Measurements from ENCODE around the gene KCNJ6.
"Not testable (repeated sequence)": the region's sequence is repeated elsewhere in the genome, so short reads cannot be mapped to it uniquely, and the experiment has no call there.

KCNJ6 gene

GRCh38 chr21:37654596-37654995 is 261.7 kb downstream of the KCNJ6 start:
- no peaks in the 10 kb centered on the region for H3K27me3 ChIP-seq (ENCODE audit: low read length)
- no peak overlapping the region for H3K27ac ChIP-seq (ENCODE audit: low read depth, low read length)
- H3K9ac ChIP-seq (ENCODE audit: low read length) = no peak overlapping the region
- no peak for TF ChIP-seq CTCF (IDR thresholded peaks at IDR 0.05; ENCODE audit: insufficient read depth, low read length, poor library complexity, severe bottlenecking)
- no peak for TF ChIP-seq EZH2phosphoT487 (conservative IDR thresholded peaks at IDR 0.05; ENCODE audit: low read length)
- H3K36me3 ChIP-seq (ENCODE audit: low read length) = no peaks in the 10 kb centered on the region
- no peaks in the 10 kb centered on the region for H4K20me1 ChIP-seq (ENCODE audit: low read depth, low read length)
- H3F3A ChIP-seq (ENCODE audit: insufficient read depth) = no peaks in the 10 kb centered on the region
- H3K4me3 ChIP-seq (ENCODE audit: insufficient read depth, low read length, poor library complexity, severe bottlenecking) = no peak overlapping the region
- no peak overlapping the region for H3K4me2 ChIP-seq (ENCODE audit: low read depth, low read length, poor library complexity, severe bottlenecking)
- no peaks in the 10 kb centered on the region for H3K9me2 ChIP-seq (replicated peaks; ENCODE audit: insufficient read depth, low read length)
- H2AFZ ChIP-seq (ENCODE audit: low read depth, low read length, severe bottlenecking) = no peak overlapping the region
- no peaks in the 10 kb centered on the region for H3K79me2 ChIP-seq (ENCODE audit: insufficient read depth, low read length)
- H3K9me3 ChIP-seq (ENCODE audit: insufficient read depth, low read length) = no peaks in the 10 kb centered on the region

GRCh38 chr21:37653201-37653600 is 263.1 kb downstream of the KCNJ6 start:
- Histone ChIP-seq H2AFZ (ENCODE audit: low read depth, low read length, severe bottlenecking) (no peak overlapping the region), H3K9me2 (replicated peaks; ENCODE audit: insufficient read depth, low read length) (no peaks in the 10 kb centered on the region), H3K4me2 (ENCODE audit: low read depth, low read length, poor library complexity, severe bottlenecking) (no peak overlapping the region), H3K9me3 (ENCODE audit: insufficient read depth, low read length) (no peaks in the 10 kb centered on the region), H3K9ac (ENCODE audit: low read length) (no peak overlapping the region), H3F3A (ENCODE audit: insufficient read depth) (no peaks in the 10 kb centered on the region), H3K27ac (ENCODE audit: low read depth, low read length) (no peak overlapping the region), H3K36me3 (ENCODE audit: low read length) (no peaks in the 10 kb centered on the region), H3K79me2 (ENCODE audit: insufficient read depth, low read length) (no peaks in the 10 kb centered on the region), H3K4me3 (ENCODE audit: insufficient read depth, low read length, poor library complexity, severe bottlenecking) (no peak overlapping the region), H3K27me3 (ENCODE audit: low read length) (no peaks in the 10 kb centered on the region), H4K20me1 (ENCODE audit: low read depth, low read length) (no peaks in the 10 kb centered on the region)
- TF ChIP-seq EZH2phosphoT487 (conservative IDR thresholded peaks at IDR 0.05; ENCODE audit: low read length) (no peak), CTCF (IDR thresholded peaks at IDR 0.05; ENCODE audit: insufficient read depth, low read length, poor library complexity, severe bottlenecking) (no peak)

- H3K4me2 ChIP-seq (ENCODE audit: low read depth, low read length, poor library complexity, severe bottlenecking) = no peak overlapping the region
- H3K9me2 ChIP-seq (replicated peaks; ENCODE audit: insufficient read depth, low read length) = no peaks in the 10 kb centered on the region
- no peaks in the 10 kb centered on the region for H3K36me3 ChIP-seq (ENCODE audit: low read length)
- no peaks in the 10 kb centered on the region for H3K27me3 ChIP-seq (ENCODE audit: low read length)
- H3K27ac ChIP-seq (ENCODE audit: low read depth, low read length) = no peak overlapping the region
- H3K9ac ChIP-seq (ENCODE audit: low read length) = no peak overlapping the region
- no peaks in the 10 kb centered on the region for H3K9me3 ChIP-seq (ENCODE audit: insufficient read depth, low read length)
- H3K79me2 ChIP-seq (ENCODE audit: insufficient read depth, low read length) = no peaks in the 10 kb centered on the region
- no peaks in the 10 kb centered on the region for H3F3A ChIP-seq (ENCODE audit: insufficient read depth)
- no peak for TF ChIP-seq CTCF (IDR thresholded peaks at IDR 0.05; ENCODE audit: insufficient read depth, low read length, poor library complexity, severe bottlenecking)
- TF ChIP-seq EZH2phosphoT487 (conservative IDR thresholded peaks at IDR 0.05; ENCODE audit: low read length) = no peak
- no peak overlapping the region for H2AFZ ChIP-seq (ENCODE audit: low read depth, low read length, severe bottlenecking)
- no peak overlapping the region for H3K4me3 ChIP-seq (ENCODE audit: insufficient read depth, low read length, poor library complexity, severe bottlenecking)
- H4K20me1 ChIP-seq (ENCODE audit: low read depth, low read length) = no peaks in the 10 kb centered on the region
These were observed 268.5 kb downstream of the KCNJ6 start for GRCh38 chr21:37647781-37648180.

- not testable (repeated sequence) for H3K4me2 ChIP-seq (ENCODE audit: low read depth, low read length, poor library complexity, severe bottlenecking); H3K4me3 ChIP-seq (ENCODE audit: insufficient read depth, low read length, poor library complexity, severe bottlenecking); H3K9me3 ChIP-seq (ENCODE audit: insufficient read depth, low read length); H3K79me2 ChIP-seq (ENCODE audit: insufficient read depth, low read length); H3K9me2 ChIP-seq (replicated peaks; ENCODE audit: insufficient read depth, low read length); H3K9ac ChIP-seq (ENCODE audit: low read length); H2AFZ ChIP-seq (ENCODE audit: low read depth, low read length, severe bottlenecking); H3K36me3 ChIP-seq (ENCODE audit: low read length); H3F3A ChIP-seq (ENCODE audit: insufficient read depth); H3K27me3 ChIP-seq (ENCODE audit: low read length); H4K20me1 ChIP-seq (ENCODE audit: low read depth, low read length); H3K27ac ChIP-seq (ENCODE audit: low read depth, low read length)
These were observed 269.5 kb downstream of the KCNJ6 start for GRCh38 chr21:37646761-37647160.

Measured in SU-DHL-6 (cell line).